H1 (cell line): ENCODE data around the gene EPHA3. TPM values are rescaled to one million over a fixed set of nuclear protein-coding genes. Genes with fewer than 3 reads are reported as not detected.

Source experiments
- CTCF ChIA-PET: fragments of 300-600 bp; sonication (Branson Sonifier 250); formaldehyde crosslinking; loops from one replicate; lab custom pipeline; 2021; ENCODE audit not compliant: partially characterized antibody; lab: Charles Lee
- POLR2A ChIA-PET: fragments of 300-600 bp; sonication (Branson Sonifier 250); formaldehyde crosslinking; loops from one replicate; lab custom pipeline; 2021; ENCODE audit warnings: inconsistent platforms; ENCODE audit not compliant: partially characterized antibody; lab: Charles Lee
- DNase-seq, 2 experiments: peaks; one replicate each; pipeline versions ENCODE4 v3.0.0 to v3.0.0-alpha.2; 2010 to 2022; ENCODE audit warnings: low spot score in 2 of 2, low read depth in 1 of 2, mixed read lengths in 1 of 2
- FAIRE-seq: peaks from 2 replicates; lab custom pipeline; 2011; peaks lifted over from hg19 to GRCh38; lab: Jason Lieb, UNC
- H2AFZ ChIP-seq: 2 replicates; pipeline ENCODE4 v1.8.1; 2012; ENCODE audit warnings: low read length, inconsistent platforms
- H2AK5ac ChIP-seq: 2 replicates; pipeline ENCODE4 v1.6.1; 2013; ENCODE audit warnings: low read depth, low read length
- H2BK120ac ChIP-seq: replicated peaks from 2 replicates; pipeline ENCODE3; 2013; ENCODE audit warnings: low read depth, low read length, inconsistent platforms
- H2BK12ac ChIP-seq: 2 replicates; pipeline ENCODE4 v1.6.1; 2013; ENCODE audit warnings: low read depth, low read length
- H2BK15ac ChIP-seq: 2 replicates; pipeline ENCODE4 v1.6.1; 2013; ENCODE audit warnings: low read length
- H2BK20ac ChIP-seq: 2 replicates; pipeline ENCODE4 v1.6.1; 2013; ENCODE audit warnings: low read length
- H2BK5ac ChIP-seq: 2 replicates; pipeline ENCODE4 v1.6.1; 2013; ENCODE audit warnings: low read depth, low read length
- H3K14ac ChIP-seq: 2 replicates; pipeline ENCODE4 v1.6.1; 2013; ENCODE audit warnings: inconsistent platforms; ENCODE audit not compliant: insufficient read length
- H3K18ac ChIP-seq: 2 replicates; pipeline ENCODE4 v1.6.1; 2013; ENCODE audit warnings: low read length; ENCODE audit errors: extremely low read depth
- H3K23ac ChIP-seq: 2 replicates; pipeline ENCODE4 v1.6.1; 2013; ENCODE audit warnings: inconsistent platforms; ENCODE audit not compliant: insufficient read length
- H3K23me2 ChIP-seq: 2 replicates; pipeline ENCODE4 v1.6.1; 2013; ENCODE audit warnings: low read depth, low read length
- H3K27ac ChIP-seq: 2 replicates; pipeline ENCODE4 v1.6.1; 2011; ENCODE audit warnings: low read depth, low read length, inconsistent platforms
- H3K27me3 ChIP-seq, 4 experiments: replicated peaks in 1 of 4; 1 replicate in 1 of 4; 2 replicates in 3 of 4; pipeline versions ENCODE4 v1.6.1 to v1.8.1; 2011 to 2013; ENCODE audit warnings: low read length in 3 of 4, mild to moderate bottlenecking in 3 of 4, inconsistent platforms in 2 of 4, mixed read lengths in 2 of 4, moderate library complexity in 1 of 4; ENCODE audit not compliant: control insufficient read depth in 3 of 4, insufficient read depth in 3 of 4; ENCODE audit errors: extremely low read depth in 1 of 4
- H3K36me3 ChIP-seq, 4 experiments: 2 replicates each; pipeline versions ENCODE4 v1.6.1 to v1.8.1; 2011 to 2013; ENCODE audit warnings: mild to moderate bottlenecking in 4 of 4, low read length in 3 of 4, moderate library complexity in 2 of 4, control low read depth in 1 of 4, inconsistent platforms in 1 of 4; ENCODE audit not compliant: insufficient read depth in 4 of 4, control insufficient read depth in 2 of 4
- H3K4ac ChIP-seq: replicated peaks from 2 replicates; pipeline ENCODE3; 2013; ENCODE audit warnings: low read length, low read depth, mixed read lengths, inconsistent platforms; ENCODE audit not compliant: insufficient read length
- H3K4me1 ChIP-seq, 4 experiments: replicated peaks in 1 of 4; 1 replicate in 1 of 4; 2 replicates in 3 of 4; pipeline versions ENCODE4 v1.6.1 to v1.8.1; 2011 to 2013; ENCODE audit warnings: low read length in 3 of 4, inconsistent platforms in 2 of 4, mixed read lengths in 1 of 4; ENCODE audit not compliant: insufficient read depth in 4 of 4, control insufficient read depth in 3 of 4
- H3K4me2 ChIP-seq, 2 experiments: 2 replicates each; pipeline versions ENCODE4 v1.6.1 to v1.8.1; 2011 to 2013; ENCODE audit warnings: low read depth in 2 of 2, low read length in 2 of 2, control low read depth in 1 of 2, inconsistent platforms in 1 of 2, mild to moderate bottlenecking in 1 of 2; ENCODE audit not compliant: insufficient read depth in 1 of 2
- H3K4me3 ChIP-seq, 4 experiments: fragments of 200-600, 300-600 bp in 1 of 4; sonication (generic), shearing (Covaris generic), sonication (Bioruptor Twin) in 1 of 4; 2 replicates each; pipeline versions ENCODE4 v1.5.1 to v1.8.1; 2011 to 2016; ENCODE audit warnings: low read length in 4 of 4, low read depth in 3 of 4, control low read depth in 2 of 4, inconsistent platforms in 2 of 4, mild to moderate bottlenecking in 2 of 4, mixed read lengths in 1 of 4, moderate library complexity in 1 of 4; ENCODE audit not compliant: insufficient read depth in 2 of 4; ENCODE audit errors: extremely low read depth in 1 of 4
- H3K56ac ChIP-seq: replicated peaks from 2 replicates; pipeline ENCODE3; 2013; ENCODE audit warnings: low read depth, mild to moderate bottlenecking, mixed read lengths, low read length, inconsistent platforms; ENCODE audit not compliant: insufficient read length
- H3K79me1 ChIP-seq: 2 replicates; pipeline ENCODE4 v1.6.1; 2013; ENCODE audit warnings: low read depth, low read length, control low read depth
- H3K79me2 ChIP-seq, 2 experiments: 2 replicates each; pipeline versions ENCODE4 v1.6.1 to v1.8.1; 2012 to 2013; ENCODE audit warnings: low read length in 2 of 2, mild to moderate bottlenecking in 2 of 2, inconsistent platforms in 1 of 2; ENCODE audit not compliant: insufficient read depth in 2 of 2, control insufficient read depth in 1 of 2
- H3K9ac ChIP-seq, 4 experiments: replicated peaks in 1 of 4; 1 replicate in 1 of 4; 2 replicates in 3 of 4; pipeline versions ENCODE4 v1.6.1 to v1.8.1; 2011 to 2013; ENCODE audit warnings: low read depth in 3 of 4, low read length in 3 of 4, control low read depth in 2 of 4, mild to moderate bottlenecking in 2 of 4, moderate library complexity in 2 of 4, inconsistent platforms in 1 of 4; ENCODE audit errors: extremely low read depth in 1 of 4
- H3K9me3 ChIP-seq, 2 experiments: 2 replicates each; pipeline versions ENCODE4 v1.6.1 to v1.8.1; 2012 to 2013; ENCODE audit warnings: mild to moderate bottlenecking in 2 of 2, moderate library complexity in 2 of 2, control low read depth in 1 of 2, inconsistent platforms in 1 of 2, low read depth in 1 of 2, low read length in 1 of 2, mixed read lengths in 1 of 2; ENCODE audit not compliant: insufficient read depth in 2 of 2
- H4K20me1 ChIP-seq, 2 experiments: replicated peaks in 1 of 2; 2 replicates each; pipeline versions ENCODE3 to v1.8.1; 2011 to 2013; ENCODE audit warnings: inconsistent platforms in 2 of 2, low read length in 2 of 2, mild to moderate bottlenecking in 1 of 2; ENCODE audit not compliant: insufficient read depth in 2 of 2, control insufficient read depth in 1 of 2
- H4K5ac ChIP-seq: 2 replicates; pipeline ENCODE4 v1.6.1; 2013; ENCODE audit warnings: low read length, low read depth, mixed read lengths, inconsistent platforms; ENCODE audit not compliant: insufficient read length
- H4K8ac ChIP-seq: 2 replicates; pipeline ENCODE4 v1.8.0; 2013; ENCODE audit warnings: mild to moderate bottlenecking, moderate library complexity, low read length, inconsistent platforms; ENCODE audit not compliant: insufficient read depth; ENCODE audit errors: extremely low read depth
- H4K91ac ChIP-seq: replicated peaks from 2 replicates; pipeline ENCODE3; 2013; ENCODE audit warnings: low read length, mixed read lengths, inconsistent platforms; ENCODE audit not compliant: insufficient read length
- KDM1A ChIP-seq: fragments of 200-600, 300-600 bp; sonication (generic); IDR thresholded peaks from 2 replicates; pipeline ENCODE4 v1.7.1; 2016; ENCODE audit warnings: mild to moderate bottlenecking, low read length, borderline replicate concordance
- POU5F1 ChIP-seq: IDR thresholded peaks from 2 replicates; pipeline ENCODE4 v1.6.1; 2011; ENCODE audit warnings: low read depth, mild to moderate bottlenecking, low read length, moderate library complexity
- WGBS, 2 experiments: shearing (Covaris generic) in 1 of 2; methylation state at CpG; one replicate each; pipeline versions ENCODE4 v1.1.6 to v1.1.7; 2013 to 2015; ENCODE audit warnings: low lambda C conversion rate in 2 of 2, mixed read lengths in 2 of 2, inconsistent platforms in 1 of 2, low coverage in 1 of 2, missing lambda C conversion rate in 1 of 2; ENCODE audit not compliant: insufficient replicate concordance in 2 of 2, insufficient coverage in 1 of 2, insufficient read length in 1 of 2; ENCODE audit errors: extremely low coverage in 1 of 2, missing lambda C conversion rate in 1 of 2; 5-methylcytosine and 5-hydroxymethylcytosine counted together
- polyA plus RNA-seq, 7 experiments: library from polyadenylated mRNA; depleted of rRNA in 3 of 7; stranded (reverse) in 5 of 7; unstranded in 2 of 7; fragments of >200 nt in 5 of 7; fragments of 200-250 nt in 2 of 7; gene quantifications; 1 replicate in 5 of 7; 2 replicates in 1 of 7; 4 replicates in 1 of 7; pipeline versions ENCODE4 v1.2.1 to v1.2.3, GENCODE V29; 2011 to 2013; ENCODE audit warnings: missing spikeins in 2 of 7, mixed read lengths in 2 of 7
- total RNA-seq: library from RNA; stranded (reverse); fragmentation: NEBNext Ultra II Directional; extraction: Animal tissue kit (Norgen Biotek cat#: 25700); gene quantifications from 2 replicates; pipeline ENCODE4 v1.2.1, GENCODE V29; 2021

EPHA3 gene
- total and polyA plus RNA-seq, 2 of the 8 experiments (the other 6 are each of a cell fraction or from before 2014, with no cell fraction given), result 0.09 to 0.22 TPM

GRCh38 chr3:89434621-89435380 is 327.4 kb downstream of the EPHA3 start:
- H3K9ac ChIP-seq, result no peak overlapping the region
- POLR2A ChIA-PET, result no interaction called here
- TF ChIP-seq POU5F1, result no peak
- no peak for TF ChIP-seq KDM1A
- no peak overlapping the region for H3K14ac ChIP-seq
- no peak overlapping the region for H3K27ac ChIP-seq
- H3K4me2 ChIP-seq, result no peak overlapping the region
- no peaks in the 10 kb centered on the region for H3K27me3 ChIP-seq
- H3K4ac ChIP-seq, result no peak overlapping the region
- WGBS, 2 experiments, result 90% methylated on average over 7 of the region's 7 CpGs; no CpG with 5 or more reads in 1 of the 2 experiments
- H2BK5ac ChIP-seq, result no peak overlapping the region
- H2BK12ac ChIP-seq, result no peak overlapping the region
- H4K20me1 ChIP-seq, result no peaks in the 10 kb centered on the region
- H2AFZ ChIP-seq, result no peak overlapping the region
- DNase-seq (no peak), FAIRE-seq (no peak)
- no peak overlapping the region for H2AK5ac ChIP-seq
- no peaks in the 10 kb centered on the region for H3K4me1 ChIP-seq
- no peak overlapping the region for H4K5ac ChIP-seq
- no peak overlapping the region for H4K8ac ChIP-seq
- H3K79me2 ChIP-seq, result no peaks in the 10 kb centered on the region
- no peaks in the 10 kb centered on the region for H3K79me1 ChIP-seq
- CTCF ChIA-PET, result interaction anchor here (1.9 kb wide), 1 partner anchor 17 kb away, joined by 5 read pairs; no protein-coding TSS in a partner anchor
- no peak overlapping the region for H2BK20ac ChIP-seq
- no peak overlapping the region for H2BK15ac ChIP-seq
- no peaks in the 10 kb centered on the region for H3K36me3 ChIP-seq
- H3K56ac ChIP-seq, result no peak overlapping the region
- no peak overlapping the region for H4K91ac ChIP-seq
- H2BK120ac ChIP-seq, result no peak overlapping the region
- no peak overlapping the region for H3K4me3 ChIP-seq
- H3K18ac ChIP-seq, result no peak overlapping the region
- no peaks in the 10 kb centered on the region for H3K23me2 ChIP-seq
- no peak overlapping the region for H3K23ac ChIP-seq
- no peaks in the 10 kb centered on the region for H3K9me3 ChIP-seq
